Measurements from ENCODE around the gene UBR4.

GRCh38 chr1:19169642-19170041, 40.4 kb downstream of the UBR4 start:
- no peak for TF ChIP-seq EZH2 (IDR thresholded peaks at IDR 0.05)
- TF ChIP-seq POLR2AphosphoS5 (IDR thresholded peaks at IDR 0.05; ENCODE audit: borderline replicate concordance, low read depth, low read length), result no peak

Data from SK-N-MC (cell line).